ENCODE results near the gene KCNJ12.
"Not testable (repeated sequence)": the region's sequence is repeated elsewhere in the genome, so short reads cannot be mapped to it uniquely, and the experiment has no call there.

The KCNJ12 gene

DNA sequence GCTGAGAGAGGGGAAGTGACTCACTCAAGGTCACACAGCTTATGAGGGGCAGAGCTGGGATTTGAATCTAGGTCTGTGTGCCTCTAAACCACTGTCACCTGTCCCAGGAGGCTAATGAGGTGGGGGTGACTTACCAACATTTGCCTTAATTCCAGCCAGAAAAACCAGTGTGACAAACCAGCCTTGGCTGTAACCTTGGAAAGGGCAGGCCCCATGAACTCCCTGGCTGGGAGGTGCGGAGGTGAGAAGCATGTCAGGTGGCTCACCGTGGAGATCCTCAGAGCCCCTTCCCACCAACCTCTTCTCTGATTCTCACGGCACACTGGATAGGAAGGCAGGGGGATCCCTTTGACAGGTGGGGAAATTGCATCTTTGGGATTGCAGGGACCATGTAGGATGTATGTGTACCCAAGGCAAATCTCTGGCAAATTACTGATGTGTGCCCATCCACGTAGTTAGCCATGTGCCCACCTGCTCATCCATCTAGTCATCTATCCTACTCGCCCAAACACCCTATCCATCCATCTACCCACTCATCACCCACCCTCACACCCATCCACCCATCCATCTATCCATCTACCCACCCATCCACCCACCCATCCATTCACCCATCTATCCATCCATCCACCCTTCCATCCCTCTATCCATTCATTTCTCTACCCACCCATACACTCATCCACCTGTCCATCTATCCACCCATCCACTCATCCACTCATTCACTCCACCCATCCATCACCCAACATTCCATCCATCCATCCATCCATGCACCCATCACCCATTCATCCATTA is 30.7 kb downstream of the KCNJ12 start:
- not testable (repeated sequence) for H3K4me3 ChIP-seq (ENCODE audit: low read depth in 1 of 2, low read length in 2 of 2); H3K36me3 ChIP-seq (ENCODE audit: insufficient read depth, low read length); H3K27me3 ChIP-seq (ENCODE audit: control insufficient read depth in 1 of 2, insufficient read depth in 2 of 2, low read length in 2 of 2); H3K9ac ChIP-seq (ENCODE audit: low read length); H3K9me3 ChIP-seq (ENCODE audit: low read length); H3K27ac ChIP-seq (ENCODE audit: low read depth, low read length); H3K4me1 ChIP-seq (ENCODE audit: insufficient read depth, low read length)

DNA sequence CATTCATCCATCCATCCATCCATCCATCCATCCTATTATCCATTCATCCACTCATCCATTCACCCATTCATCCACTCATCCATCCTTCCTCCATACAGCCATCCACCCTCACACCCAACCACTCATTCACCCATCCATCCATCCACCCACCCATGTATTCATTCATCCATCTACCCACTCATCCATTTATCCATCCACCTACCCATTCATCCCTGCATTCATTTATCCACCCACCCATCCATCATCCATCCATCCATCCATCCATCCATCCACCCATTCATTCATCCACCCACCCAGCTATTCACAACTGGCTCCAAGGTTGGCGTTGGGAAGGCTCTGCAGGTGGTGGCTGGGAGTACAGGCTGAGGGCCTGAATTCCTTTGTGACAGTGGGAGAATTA is 31.6 kb downstream of the KCNJ12 start:
- H3K27me3 ChIP-seq (ENCODE audit: control insufficient read depth in 1 of 2, insufficient read depth in 2 of 2, low read length in 2 of 2); H3K4me1 ChIP-seq (ENCODE audit: insufficient read depth, low read length); H3K9ac ChIP-seq (ENCODE audit: low read length); H3K9me3 ChIP-seq (ENCODE audit: low read length); H3K4me3 ChIP-seq (ENCODE audit: low read depth in 1 of 2, low read length in 2 of 2); H3K36me3 ChIP-seq (ENCODE audit: insufficient read depth, low read length); H3K27ac ChIP-seq (ENCODE audit: low read depth, low read length): not testable (repeated sequence)

DNA sequence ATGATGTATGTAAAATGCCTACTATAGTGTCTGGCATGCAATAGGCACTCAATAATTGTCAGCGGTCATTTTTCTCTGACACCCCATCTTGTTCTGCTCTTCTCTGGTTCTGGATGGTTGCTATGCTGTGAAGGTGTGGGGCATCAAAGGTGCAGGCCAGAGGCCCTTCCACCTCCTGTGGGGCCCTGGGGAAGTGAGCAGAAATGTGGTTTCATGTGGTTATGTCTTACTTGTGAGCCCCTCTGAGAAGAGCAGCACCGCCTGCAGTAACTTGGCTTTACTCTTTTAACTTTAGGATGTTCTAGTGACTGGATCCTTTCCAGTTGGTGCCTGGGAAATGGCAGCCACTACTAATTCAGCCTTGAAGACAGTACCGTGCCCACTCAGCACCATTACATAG is 32.1 kb downstream of the KCNJ12 start:
- H3K27ac ChIP-seq (ENCODE audit: low read depth, low read length); H3K9ac ChIP-seq (ENCODE audit: low read length); H3K27me3 ChIP-seq (ENCODE audit: control insufficient read depth in 1 of 2, insufficient read depth in 2 of 2, low read length in 2 of 2); H3K4me1 ChIP-seq (ENCODE audit: insufficient read depth, low read length); H3K36me3 ChIP-seq (ENCODE audit: insufficient read depth, low read length); H3K4me3 ChIP-seq (ENCODE audit: low read depth in 1 of 2, low read length in 2 of 2); H3K9me3 ChIP-seq (ENCODE audit: low read length): not testable (repeated sequence)

DNA sequence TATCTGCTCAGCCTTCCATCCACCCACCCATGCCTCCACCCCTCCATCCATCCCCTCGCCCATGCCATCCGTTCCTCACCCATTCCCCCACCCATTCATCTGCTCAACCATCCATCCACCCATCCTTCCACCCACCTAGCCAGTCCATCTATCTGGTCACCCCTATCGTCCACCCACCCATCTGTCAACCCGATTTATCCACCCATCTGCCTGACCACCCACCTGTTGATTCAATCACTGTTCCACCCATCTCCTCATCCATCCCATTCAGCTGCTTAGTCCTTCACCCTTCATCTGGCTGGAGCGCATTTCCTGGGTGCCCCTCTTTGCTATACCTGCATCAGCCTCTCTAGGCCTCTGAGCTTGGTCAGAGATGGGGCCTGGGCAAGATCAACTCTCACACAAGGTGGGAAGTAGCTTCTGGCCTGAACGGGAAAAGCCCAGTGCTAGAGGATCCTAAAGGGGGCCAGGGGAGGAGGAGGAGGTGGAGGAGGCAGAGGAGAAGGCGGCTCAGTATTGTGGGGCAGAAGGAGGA is 32.7 kb downstream of the KCNJ12 start:
- H3K9me3 ChIP-seq (ENCODE audit: low read length); H3K4me3 ChIP-seq (ENCODE audit: low read depth in 1 of 2, low read length in 2 of 2); H3K27me3 ChIP-seq (ENCODE audit: control insufficient read depth in 1 of 2, insufficient read depth in 2 of 2, low read length in 2 of 2); H3K4me1 ChIP-seq (ENCODE audit: insufficient read depth, low read length); H3K9ac ChIP-seq (ENCODE audit: low read length); H3K36me3 ChIP-seq (ENCODE audit: insufficient read depth, low read length); H3K27ac ChIP-seq (ENCODE audit: low read depth, low read length): not testable (repeated sequence)

DNA sequence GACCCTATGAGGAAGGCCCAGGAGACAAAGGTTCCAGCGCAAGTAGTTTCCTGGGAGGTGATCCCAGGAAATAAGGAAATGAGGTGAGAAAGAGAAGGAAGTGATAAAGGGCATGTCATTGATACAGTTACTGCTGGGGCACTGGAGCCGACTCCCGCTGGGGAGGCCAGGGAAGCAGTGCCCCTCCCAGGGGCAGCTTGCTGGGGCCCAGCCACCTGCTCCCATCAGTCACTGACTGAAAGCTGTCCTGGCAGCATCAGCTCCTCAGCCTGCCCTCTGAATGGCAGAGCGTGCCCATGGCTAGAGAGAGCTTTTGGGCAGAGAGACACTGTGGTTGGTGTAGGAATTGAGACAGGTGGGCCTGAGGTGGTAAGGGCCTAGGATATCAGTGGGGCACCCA is 33.2 kb downstream of the KCNJ12 start:
- H3K9ac ChIP-seq (ENCODE audit: low read length); H3K4me1 ChIP-seq (ENCODE audit: insufficient read depth, low read length): not testable (repeated sequence)

DNA sequence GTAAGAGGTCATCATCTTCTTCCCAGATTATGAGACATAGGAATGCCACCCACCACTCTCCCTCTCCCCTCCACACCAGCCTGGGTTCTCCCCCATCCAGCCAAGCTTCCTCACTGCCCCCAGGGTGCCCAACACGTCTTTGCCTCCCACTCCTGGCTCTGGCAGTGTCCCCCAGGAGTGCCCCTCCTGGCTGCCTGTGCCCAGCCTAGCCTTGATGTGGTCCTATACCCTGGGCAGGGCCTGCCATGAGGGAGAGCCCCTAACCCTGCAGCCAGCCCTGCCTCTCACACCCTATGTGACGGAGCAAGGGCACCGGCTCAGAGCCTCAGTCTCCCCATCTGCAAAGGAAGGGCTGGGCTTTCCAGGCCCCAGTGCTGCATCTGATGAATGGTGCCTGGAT is 33.8 kb downstream of the KCNJ12 start:
- not testable (repeated sequence) for H3K27me3 ChIP-seq (ENCODE audit: control insufficient read depth in 1 of 2, insufficient read depth in 2 of 2, low read length in 2 of 2); H3K9me3 ChIP-seq (ENCODE audit: low read length); H3K36me3 ChIP-seq (ENCODE audit: insufficient read depth, low read length); H3K4me1 ChIP-seq (ENCODE audit: insufficient read depth, low read length); H3K4me3 ChIP-seq (ENCODE audit: low read depth in 1 of 2, low read length in 2 of 2); H3K27ac ChIP-seq (ENCODE audit: low read depth, low read length); H3K9ac ChIP-seq (ENCODE audit: low read length)

More for the DNA sequence above, 33.2 kb downstream of the KCNJ12 start:
- not testable (repeated sequence) for H3K4me3 ChIP-seq (ENCODE audit: low read depth in 1 of 2, low read length in 2 of 2); H3K36me3 ChIP-seq (ENCODE audit: insufficient read depth, low read length); H3K9me3 ChIP-seq (ENCODE audit: low read length); H3K27me3 ChIP-seq (ENCODE audit: control insufficient read depth in 1 of 2, insufficient read depth in 2 of 2, low read length in 2 of 2); H3K27ac ChIP-seq (ENCODE audit: low read depth, low read length)

DNA sequence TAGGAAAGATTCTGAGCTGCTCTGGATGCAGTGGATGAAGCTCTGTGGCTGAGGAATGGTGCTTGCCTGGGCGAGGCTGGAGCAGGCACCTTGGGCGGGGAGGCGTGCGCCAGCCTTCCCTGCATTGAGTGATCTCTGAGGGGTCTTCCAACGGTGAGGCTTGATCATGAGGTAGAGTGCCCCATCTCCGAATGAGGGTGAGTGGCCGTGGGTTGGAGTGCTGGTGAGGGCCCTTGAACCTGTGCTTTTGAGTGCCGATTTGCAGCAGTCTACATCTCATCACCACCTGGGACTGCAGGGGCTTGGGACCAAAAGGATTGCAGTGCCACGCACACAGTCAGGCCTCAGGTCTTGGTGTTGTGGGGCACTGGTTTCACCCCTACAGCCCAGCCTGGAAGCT is 34.2 kb downstream of the KCNJ12 start:
- H3K27me3 ChIP-seq (ENCODE audit: control insufficient read depth in 1 of 2, insufficient read depth in 2 of 2, low read length in 2 of 2); H3K9ac ChIP-seq (ENCODE audit: low read length); H3K4me3 ChIP-seq (ENCODE audit: low read depth in 1 of 2, low read length in 2 of 2); H3K36me3 ChIP-seq (ENCODE audit: insufficient read depth, low read length); H3K27ac ChIP-seq (ENCODE audit: low read depth, low read length); H3K9me3 ChIP-seq (ENCODE audit: low read length); H3K4me1 ChIP-seq (ENCODE audit: insufficient read depth, low read length): not testable (repeated sequence)

DNA sequence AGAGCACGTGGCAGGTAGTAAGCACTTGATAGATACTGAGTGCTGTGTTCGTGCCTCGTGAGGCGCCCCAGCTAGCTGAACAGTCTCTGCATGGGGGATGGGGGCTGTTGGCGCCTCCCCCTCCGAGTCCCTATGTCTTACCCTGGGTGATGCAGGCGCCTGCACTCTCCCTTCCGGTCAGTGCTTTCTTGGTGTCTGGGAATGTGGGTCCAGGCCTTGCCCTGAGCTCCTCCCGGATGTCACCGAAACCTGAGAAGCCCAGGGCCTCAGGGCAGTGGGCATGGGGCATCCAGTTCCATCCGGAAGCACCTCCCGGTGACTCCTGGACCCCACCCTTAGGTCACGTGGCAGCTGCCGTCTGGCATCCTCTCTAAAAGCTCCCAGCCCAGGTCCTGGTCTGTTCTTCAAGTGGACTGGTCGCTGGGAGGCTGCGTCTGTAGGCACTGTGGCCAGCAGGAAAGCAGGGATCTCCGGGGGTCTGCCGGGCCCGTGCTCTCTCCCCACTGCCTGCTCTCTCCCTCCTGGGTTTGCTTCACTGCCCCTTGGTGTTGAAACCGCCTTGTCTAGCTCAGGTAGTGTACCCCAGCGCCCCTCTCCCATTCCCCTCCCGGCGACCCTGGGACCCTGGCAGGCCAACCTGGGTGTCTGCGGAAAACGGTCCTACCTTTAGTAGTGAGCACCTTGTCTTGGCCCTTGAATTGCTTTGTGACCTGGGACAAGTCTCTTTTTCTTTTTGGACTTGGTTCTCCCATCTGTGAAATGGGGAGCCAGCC is 34.9 kb downstream of the KCNJ12 start:
- not testable (repeated sequence) for H3K9ac ChIP-seq (ENCODE audit: low read length); H3K4me1 ChIP-seq (ENCODE audit: insufficient read depth, low read length); H3K9me3 ChIP-seq (ENCODE audit: low read length); H3K27ac ChIP-seq (ENCODE audit: low read depth, low read length); H3K4me3 ChIP-seq (ENCODE audit: low read depth in 1 of 2, low read length in 2 of 2); H3K36me3 ChIP-seq (ENCODE audit: insufficient read depth, low read length); H3K27me3 ChIP-seq (ENCODE audit: control insufficient read depth in 1 of 2, insufficient read depth in 2 of 2, low read length in 2 of 2)

DNA sequence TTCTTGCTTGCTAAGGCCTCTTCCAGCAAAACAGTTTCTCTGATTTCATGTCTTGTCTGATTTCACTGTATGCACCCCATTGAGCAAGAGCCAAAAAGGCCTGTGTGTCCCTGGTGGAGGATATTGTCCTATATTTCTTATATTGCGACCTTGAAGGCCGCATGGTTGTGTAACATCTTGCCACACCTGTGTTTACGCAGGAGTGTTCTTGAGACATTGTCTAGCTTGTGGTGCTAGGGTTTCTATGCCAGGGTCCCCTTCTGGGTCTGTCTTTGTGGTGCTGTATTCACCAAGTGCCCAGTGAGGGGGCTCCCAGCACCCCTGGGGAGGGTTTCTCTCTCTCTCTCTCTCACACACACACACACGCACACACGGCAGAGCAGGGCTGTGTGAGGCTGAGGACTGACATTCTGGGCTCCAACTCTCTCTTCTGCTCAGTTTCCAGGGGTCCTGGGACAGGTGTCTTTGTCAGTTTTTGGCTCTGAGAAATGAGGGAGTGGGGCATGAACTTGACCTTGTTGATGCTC is 35.6 kb downstream of the KCNJ12 start:
- not testable (repeated sequence) for H3K36me3 ChIP-seq (ENCODE audit: insufficient read depth, low read length); H3K4me3 ChIP-seq (ENCODE audit: low read depth in 1 of 2, low read length in 2 of 2); H3K4me1 ChIP-seq (ENCODE audit: insufficient read depth, low read length); H3K9ac ChIP-seq (ENCODE audit: low read length); H3K9me3 ChIP-seq (ENCODE audit: low read length); H3K27me3 ChIP-seq (ENCODE audit: control insufficient read depth in 1 of 2, insufficient read depth in 2 of 2, low read length in 2 of 2); H3K27ac ChIP-seq (ENCODE audit: low read depth, low read length)

DNA sequence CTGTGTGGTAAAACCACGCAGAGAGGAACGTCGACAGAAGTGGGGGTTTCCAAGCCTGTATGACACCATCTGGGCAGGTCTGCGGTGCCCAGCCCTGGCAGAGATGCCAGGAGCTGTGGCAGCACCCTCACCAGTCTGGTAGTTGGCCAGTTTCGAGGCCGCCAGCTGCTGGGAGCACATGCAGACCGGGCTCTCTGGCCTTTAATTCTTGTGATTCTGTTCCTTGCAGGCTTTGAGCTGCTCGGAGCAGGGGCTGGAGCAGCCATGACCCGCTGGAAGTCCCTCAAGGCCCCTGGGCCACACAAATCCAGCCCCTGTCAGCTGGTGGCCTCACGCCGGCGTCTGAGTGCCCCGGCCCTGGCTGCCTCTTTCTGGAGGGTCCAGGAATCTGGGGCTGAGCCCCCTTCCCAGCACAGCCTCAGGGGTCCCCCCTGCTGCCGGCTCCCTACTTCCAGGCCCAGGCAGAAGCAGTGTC is 36.1 kb downstream of the KCNJ12 start:
- not testable (repeated sequence) for H3K9me3 ChIP-seq (ENCODE audit: low read length); H3K9ac ChIP-seq (ENCODE audit: low read length); H3K4me1 ChIP-seq (ENCODE audit: insufficient read depth, low read length); H3K36me3 ChIP-seq (ENCODE audit: insufficient read depth, low read length); H3K27ac ChIP-seq (ENCODE audit: low read depth, low read length); H3K27me3 ChIP-seq (ENCODE audit: control insufficient read depth in 1 of 2, insufficient read depth in 2 of 2, low read length in 2 of 2); H3K4me3 ChIP-seq (ENCODE audit: low read depth in 1 of 2, low read length in 2 of 2)

DNA sequence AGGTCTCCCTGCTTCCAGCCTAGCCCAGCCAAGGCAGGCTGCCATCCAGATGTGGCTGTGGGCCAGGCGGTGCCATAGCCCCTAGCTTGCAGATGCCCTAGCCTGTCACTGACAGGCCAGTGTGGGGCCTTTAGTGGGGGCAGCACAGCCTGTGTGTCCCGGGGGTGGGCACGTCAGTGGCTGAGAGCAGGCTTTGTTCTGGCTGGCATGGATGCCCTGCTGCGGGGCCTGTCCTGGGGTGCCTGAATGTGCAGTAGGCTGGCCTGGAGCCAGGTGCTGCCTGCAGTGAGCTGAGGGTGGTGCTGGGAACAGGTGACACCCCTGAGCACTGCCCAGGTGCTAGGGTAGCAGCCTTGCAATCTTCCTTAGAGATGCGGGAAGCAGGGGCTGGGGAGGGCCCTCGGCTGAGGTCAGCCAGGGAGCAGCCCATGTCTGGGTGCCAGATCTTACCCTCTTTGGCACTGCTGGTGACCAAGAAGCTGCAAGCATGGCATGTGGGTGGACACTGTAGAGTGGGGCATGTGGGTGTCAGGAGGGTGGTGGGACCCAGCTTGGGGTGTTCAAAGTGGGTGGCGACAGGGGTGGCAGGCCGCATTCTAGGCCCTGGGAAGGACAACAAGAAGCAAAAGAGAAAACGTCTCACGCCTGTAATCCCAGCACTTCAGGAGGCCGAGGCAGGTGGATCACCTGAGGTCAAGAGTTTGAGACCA is 37.6 kb downstream of the KCNJ12 start:
- H3K27me3 ChIP-seq (ENCODE audit: control insufficient read depth in 1 of 2, insufficient read depth in 2 of 2, low read length in 2 of 2); H3K4me3 ChIP-seq (ENCODE audit: low read depth in 1 of 2, low read length in 2 of 2); H3K27ac ChIP-seq (ENCODE audit: low read depth, low read length); H3K9ac ChIP-seq (ENCODE audit: low read length); H3K9me3 ChIP-seq (ENCODE audit: low read length); H3K36me3 ChIP-seq (ENCODE audit: insufficient read depth, low read length); H3K4me1 ChIP-seq (ENCODE audit: insufficient read depth, low read length): not testable (repeated sequence)
